ENCODE data around the gene DPPA5.

- TF ChIP-seq CTCF (conservative IDR thresholded peaks at IDR 0.05; ENCODE audit: low read length) (no peak), EZH2phosphoT487 (IDR thresholded peaks at IDR 0.05; ENCODE audit: borderline replicate concordance) (no peak)
Measured at GRCh38 chr6:73341335-73341734, 12.7 kb downstream of the DPPA5 start.
